ENCODE data around the gene KRT7.

DNA sequence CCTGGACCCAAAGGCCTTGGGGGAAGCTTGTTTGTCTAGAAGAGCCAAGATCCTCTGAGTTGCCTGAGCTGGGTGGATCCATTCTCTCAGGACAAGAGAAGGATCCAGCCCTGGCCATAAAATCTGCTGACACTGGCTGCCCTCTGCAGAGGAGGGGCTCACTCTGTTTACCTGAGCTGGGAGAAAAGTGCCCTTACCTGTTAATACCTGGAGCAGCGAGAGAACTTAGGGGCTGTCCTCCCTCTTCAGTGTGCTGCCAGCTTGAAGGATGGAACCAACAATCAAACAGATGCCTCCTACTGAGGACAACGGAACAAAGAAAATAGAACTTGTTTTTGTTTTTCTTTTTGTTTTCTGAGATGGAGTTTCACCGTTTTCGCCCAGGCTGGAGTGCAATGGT lies 7.3 kb upstream of the KRT7 start:
- TF ChIP-seq POLR2A (IDR thresholded peaks at IDR 0.05; ENCODE audit: low read length) = no peak
- no peak for TF ChIP-seq GATA1 (IDR thresholded peaks at IDR 0.05; ENCODE audit: low read depth, low read length)
